Measurements from ENCODE around the gene VENTX.

DNA sequence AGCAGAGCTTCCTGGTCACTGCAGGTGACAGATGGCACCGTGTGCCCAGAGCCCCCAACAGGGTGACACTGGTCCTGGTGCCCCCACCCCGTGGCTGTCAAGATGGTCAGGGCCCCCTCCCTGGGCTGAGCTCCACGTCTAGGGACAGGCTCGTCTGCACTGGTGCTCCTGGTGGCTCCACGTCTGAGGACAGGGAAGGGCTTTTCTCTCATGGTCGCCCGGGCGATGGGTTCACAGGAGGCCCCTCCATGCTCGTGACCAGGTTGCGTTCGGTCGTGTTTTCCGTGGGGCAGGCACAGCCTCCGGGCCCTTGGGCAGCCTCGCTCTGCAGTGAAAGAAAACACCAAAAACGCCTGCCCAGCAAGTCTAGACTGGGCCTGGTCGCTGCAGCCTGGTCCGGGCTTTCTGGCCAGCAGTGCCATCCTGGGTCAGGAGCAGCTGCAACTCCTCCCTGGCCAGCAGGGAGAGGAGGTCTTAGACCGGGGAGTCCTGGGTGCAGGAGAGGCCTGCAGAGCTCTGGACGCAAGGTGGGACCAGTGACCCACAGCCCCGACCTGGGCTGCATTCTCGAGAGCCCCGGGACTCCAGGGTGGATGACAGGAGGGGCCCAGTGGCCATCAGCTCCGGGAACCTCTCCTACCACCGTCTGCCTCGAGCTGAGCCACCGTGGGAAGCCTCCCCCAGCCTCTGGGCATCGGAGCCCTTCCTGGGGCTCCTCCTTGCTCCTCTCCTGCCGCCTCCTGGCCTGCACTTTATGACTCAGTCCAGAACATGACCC lies 35.5 kb upstream of the VENTX start:
- TF ChIP-seq, protein P1, sequence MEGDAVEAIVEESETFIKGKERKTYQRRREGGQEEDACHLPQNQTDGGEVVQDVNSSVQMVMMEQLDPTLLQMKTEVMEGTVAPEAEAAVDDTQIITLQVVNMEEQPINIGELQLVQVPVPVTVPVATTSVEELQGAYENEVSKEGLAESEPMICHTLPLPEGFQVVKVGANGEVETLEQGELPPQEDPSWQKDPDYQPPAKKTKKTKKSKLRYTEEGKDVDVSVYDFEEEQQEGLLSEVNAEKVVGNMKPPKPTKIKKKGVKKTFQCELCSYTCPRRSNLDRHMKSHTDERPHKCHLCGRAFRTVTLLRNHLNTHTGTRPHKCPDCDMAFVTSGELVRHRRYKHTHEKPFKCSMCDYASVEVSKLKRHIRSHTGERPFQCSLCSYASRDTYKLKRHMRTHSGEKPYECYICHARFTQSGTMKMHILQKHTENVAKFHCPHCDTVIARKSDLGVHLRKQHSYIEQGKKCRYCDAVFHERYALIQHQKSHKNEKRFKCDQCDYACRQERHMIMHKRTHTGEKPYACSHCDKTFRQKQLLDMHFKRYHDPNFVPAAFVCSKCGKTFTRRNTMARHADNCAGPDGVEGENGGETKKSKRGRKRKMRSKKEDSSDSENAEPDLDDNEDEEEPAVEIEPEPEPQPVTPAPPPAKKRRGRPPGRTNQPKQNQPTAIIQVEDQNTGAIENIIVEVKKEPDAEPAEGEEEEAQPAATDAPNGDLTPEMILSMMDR (IDR thresholded peaks at IDR 0.05), result no peak
- no peak for TF ChIP-seq POLR2A (IDR thresholded peaks at IDR 0.05)
